ENCODE data around the gene SERINC5. TPM values are rescaled to one million over a fixed set of nuclear protein-coding genes. Genes with fewer than 3 reads are reported as not detected.

The SERINC5 gene
- total and polyA plus RNA-seq, 5 experiments from 2014 or later: 21.8 to 186 (median 30.6) TPM

- Mint-ChIP-seq H3K27ac (peak overlapping the region; percentile 83 to 95 (median 89)), H3K9me3 (no peaks in the 10 kb centered on the region), H3K4me1 (peaks cover 31 to 78% (median 69%) of the 10 kb centered on the region in 4 donors), H3K36me3 (peaks cover 0 to 37% (median 0%) of the 10 kb centered on the region in 3 donors), H3K4me3 (peak overlapping the region in 9 of 10 donors; percentile 67 to 84 (median 78)), H3K27me3 (no peaks in the 10 kb centered on the region)
- ATAC-seq (peak; percentile 16 to 18), DNase-seq (no peak)
- POLR2A ChIA-PET: interaction anchor here (0.6 to 1.1 kb wide), 4 partner anchors 12 to 121 kb away, joined by 3 read pairs; no protein-coding TSS in a partner anchor
Observed at GRCh38 chr5:80225189-80225933, 30.5 kb downstream of the SERINC5 start.

DNA sequence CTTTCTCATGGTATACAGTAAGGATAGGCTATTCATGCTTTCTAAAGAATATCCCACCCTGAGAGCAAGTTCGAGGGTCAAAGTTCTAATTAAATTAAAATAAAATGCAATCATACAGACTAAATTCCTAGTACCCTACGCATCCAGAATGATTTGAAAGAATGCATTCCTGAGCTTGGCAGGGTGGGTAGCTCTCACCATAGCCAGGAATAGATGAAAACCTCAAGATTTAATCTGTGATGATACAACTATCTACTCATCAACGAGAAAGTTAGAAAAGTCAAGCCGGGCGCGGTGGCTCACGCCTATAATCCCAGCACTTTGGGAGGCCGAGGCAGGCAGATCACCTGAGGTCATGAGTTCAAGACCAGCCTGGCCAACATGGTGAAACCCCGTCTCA lies 32.3 kb downstream of the SERINC5 start:
- ATAC-seq (no peak), DNase-seq (no peak)
- Mint-ChIP-seq H3K4me3 (no peak overlapping the region), H3K27me3 (no peaks in the 10 kb centered on the region), H3K27ac (peak overlapping the region in 2 of 10 donors; percentile 28 to 62), H3K36me3 (peaks cover 0 to 40% (median 0%) of the 10 kb centered on the region in 3 donors), H3K9me3 (no peaks in the 10 kb centered on the region), H3K4me1 (peaks cover 34 to 78% (median 71%) of the 10 kb centered on the region in 4 donors)
- POLR2A ChIA-PET: interaction anchor here (0.7 to 1.3 kb wide), 5 partner anchors 11 to 100 kb away, joined by 3 to 6 read pairs (median 4); no protein-coding TSS in a partner anchor

- no peaks in the 10 kb centered on the region for H3K27me3 Mint-ChIP-seq
- peak overlapping the region; percentile 85 to 96 (median 88) for H3K27ac Mint-ChIP-seq
- no peaks in the 10 kb centered on the region for H3K9me3 Mint-ChIP-seq
- ATAC-seq (peak in 1 of 2 donors; percentile 6), DNase-seq (peak in 2 of 10 donors; percentile 36)
- peaks cover 1 to 51% (median 2%) of the 10 kb centered on the region in 3 donors for H3K36me3 Mint-ChIP-seq
- H3K4me1 Mint-ChIP-seq: peaks cover 41 to 78% (median 74%) of the 10 kb centered on the region in 4 donors
- peak overlapping the region in 8 of 10 donors; percentile 26 to 84 (median 58) for H3K4me3 Mint-ChIP-seq
- POLR2A ChIA-PET: interaction anchor here (0.5 to 6.5 kb wide), 6 partner anchors 19 to 84 kb away, joined by 3 to 86 read pairs (median 4); partner anchors contain the start of gene SERINC5
Observed at GRCh38 chr5:80220245-80220897, 35.5 kb downstream of the SERINC5 start.

GRCh38 chr5:80219391-80219790 lies 36.5 kb downstream of the SERINC5 start:
- no peaks in the 10 kb centered on the region for H3K27me3 Mint-ChIP-seq

GRCh38 chr5:80217667-80218066 lies 38.2 kb downstream of the SERINC5 start:
- POLR2A ChIA-PET: interaction anchor here (0.6 to 6.5 kb wide), 13 partner anchors 8 to 90 kb away, joined by 3 to 86 read pairs (median 11); partner anchors contain the start of gene SERINC5
- Mint-ChIP-seq H3K9me3 (peaks cover 0 to 1% (median 0%) of the 10 kb centered on the region in 9 donors), H3K36me3 (peaks cover 6 to 52% (median 6%) of the 10 kb centered on the region in 3 donors), H3K27me3 (no peaks in the 10 kb centered on the region), H3K4me3 (peak overlapping the region; percentile 60 to 92 (median 82)), H3K27ac (peak overlapping the region; percentile 85 to 98 (median 92)), H3K4me1 (peaks cover 49 to 92% (median 91%) of the 10 kb centered on the region in 4 donors)
- DNase-seq (no peak), ATAC-seq (no peak)

More at GRCh38 chr5:80219391-80219790, 36.5 kb downstream of the SERINC5 start:
- Mint-ChIP-seq H3K4me3 (peak overlapping the region; percentile 23 to 92 (median 79)), H3K9me3 (peaks cover 0 to 1% (median 0%) of the 10 kb centered on the region in 9 donors), H3K36me3 (peaks cover 6 to 50% (median 6%) of the 10 kb centered on the region in 3 donors), H3K27ac (peak overlapping the region; percentile 85 to 98 (median 90)), H3K4me1 (peaks cover 41 to 77% (median 77%) of the 10 kb centered on the region in 4 donors)
- ATAC-seq: no peak
- DNase-seq: no peak
- POLR2A ChIA-PET: interaction anchor here (0.6 to 6.5 kb wide), 13 partner anchors 10 to 83 kb away, joined by 3 to 86 read pairs (median 7); partner anchors contain the start of gene SERINC5

DNA sequence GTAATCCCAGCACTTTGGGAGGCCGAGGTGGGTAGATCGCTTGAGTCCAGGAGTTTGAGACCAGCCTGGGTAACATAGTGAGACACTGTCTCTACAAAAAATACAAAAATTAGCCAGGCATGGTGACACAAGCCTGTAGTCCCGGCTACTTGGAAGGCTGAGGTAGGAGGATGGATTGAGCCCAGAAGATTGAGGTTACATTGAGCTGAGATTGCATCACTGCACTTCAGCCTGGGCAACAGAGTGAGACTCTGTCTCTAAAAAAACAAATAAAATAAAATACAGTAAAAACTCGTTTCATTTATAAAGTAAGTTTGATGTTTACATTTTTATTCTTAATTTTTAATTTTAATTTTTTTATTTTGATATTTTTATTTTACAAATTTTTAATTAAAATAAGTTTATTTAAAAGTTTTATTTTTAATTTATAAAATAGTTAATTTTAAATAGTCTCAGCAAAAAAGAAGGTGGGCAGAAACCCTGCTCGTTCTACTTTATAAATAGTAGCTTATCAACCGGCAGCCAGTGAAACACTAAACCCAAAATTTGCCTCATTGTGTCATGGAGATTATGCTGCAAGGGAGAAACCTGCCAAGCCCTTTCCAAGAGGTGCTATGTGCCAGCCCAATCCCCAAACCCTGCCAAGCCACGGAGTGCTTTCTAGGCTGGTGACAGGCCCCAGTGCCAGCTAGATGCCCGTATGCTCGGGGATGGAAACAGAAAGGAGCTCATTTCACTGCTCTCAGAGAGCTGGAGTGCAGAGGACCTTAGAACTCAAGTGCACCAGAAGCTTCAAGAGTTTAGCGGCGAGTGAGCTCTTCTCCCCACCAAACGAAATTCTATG lies 38.9 kb downstream of the SERINC5 start:
- peak in 1 of 10 donors; percentile 19 for DNase-seq
- POLR2A ChIA-PET: interaction anchor here (0.6 to 6.5 kb wide), 14 partner anchors 8 to 120 kb away, joined by 3 to 86 read pairs (median 9); partner anchors contain the start of gene SERINC5

GRCh38 chr5:80216096-80216495 lies 39.8 kb downstream of the SERINC5 start:
- Mint-ChIP-seq H3K4me1 (peaks cover 56 to 95% (median 94%) of the 10 kb centered on the region in 4 donors), H3K27ac (peak overlapping the region; percentile 85 to 94 (median 89)), H3K9me3 (peaks cover 0 to 1% (median 0%) of the 10 kb centered on the region in 9 donors), H3K27me3 (no peaks in the 10 kb centered on the region), H3K36me3 (peaks cover 6 to 48% (median 6%) of the 10 kb centered on the region in 3 donors), H3K4me3 (peak overlapping the region; percentile 38 to 91 (median 74))
- peak; percentile 11 to 14 for ATAC-seq
- no peak for DNase-seq
- POLR2A ChIA-PET: interaction anchor here (0.5 to 6.5 kb wide), 15 partner anchors 8 to 124 kb away, joined by 3 to 86 read pairs (median 4); partner anchors contain the start of gene SERINC5

More for the DNA sequence above, 38.9 kb downstream of the SERINC5 start:
- peak; percentile 26 to 35 for ATAC-seq
- peaks cover 51 to 95% (median 93%) of the 10 kb centered on the region in 4 donors for H3K4me1 Mint-ChIP-seq
- peak overlapping the region; percentile 46 to 92 (median 82) for H3K4me3 Mint-ChIP-seq
- H3K9me3 Mint-ChIP-seq: peaks cover 0 to 1% (median 0%) of the 10 kb centered on the region in 9 donors
- H3K27me3 Mint-ChIP-seq: no peaks in the 10 kb centered on the region
- peaks cover 6 to 52% (median 6%) of the 10 kb centered on the region in 3 donors for H3K36me3 Mint-ChIP-seq
- H3K27ac Mint-ChIP-seq: peak overlapping the region; percentile 85 to 98 (median 94)

GRCh38 chr5:80215523-80215922 lies 40.3 kb downstream of the SERINC5 start:
- Mint-ChIP-seq H3K4me1 (peaks cover 57 to 96% (median 94%) of the 10 kb centered on the region in 4 donors), H3K27ac (peak overlapping the region; percentile 85 to 94 (median 89)), H3K36me3 (peaks cover 6 to 50% (median 6%) of the 10 kb centered on the region in 3 donors), H3K4me3 (peak overlapping the region in 9 of 10 donors; percentile 59 to 91 (median 77)), H3K27me3 (no peaks in the 10 kb centered on the region), H3K9me3 (peaks cover 0 to 1% (median 0%) of the 10 kb centered on the region in 9 donors)
- DNase-seq (no peak), ATAC-seq (no peak)
- POLR2A ChIA-PET: interaction anchor here (0.5 to 6.5 kb wide), 12 partner anchors 9 to 123 kb away, joined by 3 to 86 read pairs (median 4); partner anchors contain the start of gene SERINC5

- POLR2A ChIA-PET: interaction anchor here (0.7 to 11.7 kb wide), 5 partner anchors 11 to 42 kb away, joined by 3 to 109 read pairs (median 5); partner anchors contain the start of gene SERINC5
- Mint-ChIP-seq H3K27ac (peak overlapping the region; percentile 60 to 96 (median 84)), H3K36me3 (peaks cover 6 to 49% (median 6%) of the 10 kb centered on the region in 3 donors)
Observed at GRCh38 chr5:80213466-80213865, 42.4 kb downstream of the SERINC5 start.

DNA sequence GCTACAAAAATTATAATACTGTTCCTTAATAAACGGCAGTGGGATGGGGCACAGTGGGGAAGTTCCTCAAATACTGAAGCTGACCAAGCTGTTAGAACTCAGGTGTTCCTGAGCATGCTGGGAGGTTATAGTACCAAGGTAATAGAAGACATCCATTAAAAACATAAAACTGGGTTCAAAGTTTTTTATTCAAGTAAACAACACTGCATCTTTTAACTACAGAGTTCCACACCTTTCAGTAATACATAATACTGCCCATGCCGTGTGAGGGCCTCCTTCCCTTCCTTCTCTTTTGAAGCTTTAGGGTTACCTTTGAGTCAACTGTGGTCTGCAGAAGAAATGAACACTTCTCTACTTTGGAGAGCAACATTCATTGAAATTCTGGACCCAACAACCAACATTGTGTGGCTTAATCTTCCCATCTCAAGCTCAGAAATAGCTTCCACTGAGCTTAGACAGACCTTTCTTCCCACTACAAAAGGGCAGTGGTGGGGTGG lies 43.6 kb downstream of the SERINC5 start:
- peak overlapping the region; percentile 33 to 77 (median 64) for H3K4me3 Mint-ChIP-seq
- H3K27me3 Mint-ChIP-seq: no peaks in the 10 kb centered on the region
- POLR2A ChIA-PET: interaction anchor here (0.6 to 11.7 kb wide), 15 partner anchors 8 to 442 kb away, joined by 3 to 109 read pairs (median 4); partner anchors contain the start of genes DHFR, MSH3 and SERINC5
- H3K4me1 Mint-ChIP-seq: peaks cover 53 to 95% (median 94%) of the 10 kb centered on the region in 4 donors
- peaks cover 6 to 51% (median 6%) of the 10 kb centered on the region in 3 donors for H3K36me3 Mint-ChIP-seq
- H3K27ac Mint-ChIP-seq: peak overlapping the region; percentile 60 to 96 (median 86)
- ATAC-seq (peak in 1 of 2 donors; percentile 21), DNase-seq (no peak)
- H3K9me3 Mint-ChIP-seq: peaks cover 0 to 1% (median 0%) of the 10 kb centered on the region in 9 donors

More at GRCh38 chr5:80213466-80213865, 42.4 kb downstream of the SERINC5 start:
- ATAC-seq: no peak
- peaks cover 53 to 96% (median 95%) of the 10 kb centered on the region in 4 donors for H3K4me1 Mint-ChIP-seq
- H3K4me3 Mint-ChIP-seq: peak overlapping the region in 9 of 10 donors; percentile 15 to 70 (median 57)
- peaks cover 0 to 1% (median 0%) of the 10 kb centered on the region in 9 donors for H3K9me3 Mint-ChIP-seq
- no peaks in the 10 kb centered on the region for H3K27me3 Mint-ChIP-seq
- no peak for DNase-seq

All from naive thymus-derived CD8-positive, alpha-beta T cell (primary cell).